H1 (cell line): ENCODE data around the gene REXO5. TPM values are rescaled to one million over a fixed set of nuclear protein-coding genes. Genes with fewer than 3 reads are reported as not detected.

ENCODE experiments used
- CTCF ChIA-PET: fragments of 300-600 bp; sonication (Branson Sonifier 250); formaldehyde crosslinking; loops from one replicate; lab custom pipeline; 2021; ENCODE audit not compliant: partially characterized antibody; lab: Charles Lee
- POLR2A ChIA-PET: fragments of 300-600 bp; sonication (Branson Sonifier 250); formaldehyde crosslinking; loops from one replicate; lab custom pipeline; 2021; ENCODE audit warnings: inconsistent platforms; ENCODE audit not compliant: partially characterized antibody; lab: Charles Lee
- DNase-seq, 2 experiments: peaks; one replicate each; pipeline versions ENCODE4 v3.0.0 to v3.0.0-alpha.2; 2010 to 2022; ENCODE audit warnings: low spot score in 2 of 2, low read depth in 1 of 2, mixed read lengths in 1 of 2
- FAIRE-seq: peaks from 2 replicates; lab custom pipeline; 2011; peaks lifted over from hg19 to GRCh38; lab: Jason Lieb, UNC
- H2AFZ ChIP-seq: 2 replicates; pipeline ENCODE4 v1.8.1; 2012; ENCODE audit warnings: low read length, inconsistent platforms
- H2AK5ac ChIP-seq: 2 replicates; pipeline ENCODE4 v1.6.1; 2013; ENCODE audit warnings: low read depth, low read length
- H2BK120ac ChIP-seq: replicated peaks from 2 replicates; pipeline ENCODE3; 2013; ENCODE audit warnings: low read depth, low read length, inconsistent platforms
- H2BK12ac ChIP-seq: 2 replicates; pipeline ENCODE4 v1.6.1; 2013; ENCODE audit warnings: low read depth, low read length
- H2BK15ac ChIP-seq: 2 replicates; pipeline ENCODE4 v1.6.1; 2013; ENCODE audit warnings: low read length
- H2BK20ac ChIP-seq: 2 replicates; pipeline ENCODE4 v1.6.1; 2013; ENCODE audit warnings: low read length
- H2BK5ac ChIP-seq: 2 replicates; pipeline ENCODE4 v1.6.1; 2013; ENCODE audit warnings: low read depth, low read length
- H3K14ac ChIP-seq: 2 replicates; pipeline ENCODE4 v1.6.1; 2013; ENCODE audit warnings: inconsistent platforms; ENCODE audit not compliant: insufficient read length
- H3K18ac ChIP-seq: 2 replicates; pipeline ENCODE4 v1.6.1; 2013; ENCODE audit warnings: low read length; ENCODE audit errors: extremely low read depth
- H3K23ac ChIP-seq: 2 replicates; pipeline ENCODE4 v1.6.1; 2013; ENCODE audit warnings: inconsistent platforms; ENCODE audit not compliant: insufficient read length
- H3K23me2 ChIP-seq: 2 replicates; pipeline ENCODE4 v1.6.1; 2013; ENCODE audit warnings: low read depth, low read length
- H3K27ac ChIP-seq: 2 replicates; pipeline ENCODE4 v1.6.1; 2011; ENCODE audit warnings: low read depth, low read length, inconsistent platforms
- H3K27me3 ChIP-seq, 4 experiments: replicated peaks in 1 of 4; 1 replicate in 1 of 4; 2 replicates in 3 of 4; pipeline versions ENCODE4 v1.6.1 to v1.8.1; 2011 to 2013; ENCODE audit warnings: low read length in 3 of 4, mild to moderate bottlenecking in 3 of 4, inconsistent platforms in 2 of 4, mixed read lengths in 2 of 4, moderate library complexity in 1 of 4; ENCODE audit not compliant: control insufficient read depth in 3 of 4, insufficient read depth in 3 of 4; ENCODE audit errors: extremely low read depth in 1 of 4
- H3K36me3 ChIP-seq, 4 experiments: 2 replicates each; pipeline versions ENCODE4 v1.6.1 to v1.8.1; 2011 to 2013; ENCODE audit warnings: mild to moderate bottlenecking in 4 of 4, low read length in 3 of 4, moderate library complexity in 2 of 4, control low read depth in 1 of 4, inconsistent platforms in 1 of 4; ENCODE audit not compliant: insufficient read depth in 4 of 4, control insufficient read depth in 2 of 4
- H3K4ac ChIP-seq: replicated peaks from 2 replicates; pipeline ENCODE3; 2013; ENCODE audit warnings: low read length, low read depth, mixed read lengths, inconsistent platforms; ENCODE audit not compliant: insufficient read length
- H3K4me1 ChIP-seq, 4 experiments: replicated peaks in 1 of 4; 1 replicate in 1 of 4; 2 replicates in 3 of 4; pipeline versions ENCODE4 v1.6.1 to v1.8.1; 2011 to 2013; ENCODE audit warnings: low read length in 3 of 4, inconsistent platforms in 2 of 4, mixed read lengths in 1 of 4; ENCODE audit not compliant: insufficient read depth in 4 of 4, control insufficient read depth in 3 of 4
- H3K4me2 ChIP-seq, 2 experiments: 2 replicates each; pipeline versions ENCODE4 v1.6.1 to v1.8.1; 2011 to 2013; ENCODE audit warnings: low read depth in 2 of 2, low read length in 2 of 2, control low read depth in 1 of 2, inconsistent platforms in 1 of 2, mild to moderate bottlenecking in 1 of 2; ENCODE audit not compliant: insufficient read depth in 1 of 2
- H3K4me3 ChIP-seq, 4 experiments: fragments of 200-600, 300-600 bp in 1 of 4; sonication (generic), shearing (Covaris generic), sonication (Bioruptor Twin) in 1 of 4; 2 replicates each; pipeline versions ENCODE4 v1.5.1 to v1.8.1; 2011 to 2016; ENCODE audit warnings: low read length in 4 of 4, low read depth in 3 of 4, control low read depth in 2 of 4, inconsistent platforms in 2 of 4, mild to moderate bottlenecking in 2 of 4, mixed read lengths in 1 of 4, moderate library complexity in 1 of 4; ENCODE audit not compliant: insufficient read depth in 2 of 4; ENCODE audit errors: extremely low read depth in 1 of 4
- H3K56ac ChIP-seq: replicated peaks from 2 replicates; pipeline ENCODE3; 2013; ENCODE audit warnings: low read depth, mild to moderate bottlenecking, mixed read lengths, low read length, inconsistent platforms; ENCODE audit not compliant: insufficient read length
- H3K79me1 ChIP-seq: 2 replicates; pipeline ENCODE4 v1.6.1; 2013; ENCODE audit warnings: low read depth, low read length, control low read depth
- H3K79me2 ChIP-seq, 2 experiments: 2 replicates each; pipeline versions ENCODE4 v1.6.1 to v1.8.1; 2012 to 2013; ENCODE audit warnings: low read length in 2 of 2, mild to moderate bottlenecking in 2 of 2, inconsistent platforms in 1 of 2; ENCODE audit not compliant: insufficient read depth in 2 of 2, control insufficient read depth in 1 of 2
- H3K9ac ChIP-seq, 4 experiments: replicated peaks in 1 of 4; 1 replicate in 1 of 4; 2 replicates in 3 of 4; pipeline versions ENCODE4 v1.6.1 to v1.8.1; 2011 to 2013; ENCODE audit warnings: low read depth in 3 of 4, low read length in 3 of 4, control low read depth in 2 of 4, mild to moderate bottlenecking in 2 of 4, moderate library complexity in 2 of 4, inconsistent platforms in 1 of 4; ENCODE audit errors: extremely low read depth in 1 of 4
- H3K9me3 ChIP-seq, 2 experiments: 2 replicates each; pipeline versions ENCODE4 v1.6.1 to v1.8.1; 2012 to 2013; ENCODE audit warnings: mild to moderate bottlenecking in 2 of 2, moderate library complexity in 2 of 2, control low read depth in 1 of 2, inconsistent platforms in 1 of 2, low read depth in 1 of 2, low read length in 1 of 2, mixed read lengths in 1 of 2; ENCODE audit not compliant: insufficient read depth in 2 of 2
- H4K20me1 ChIP-seq, 2 experiments: replicated peaks in 1 of 2; 2 replicates each; pipeline versions ENCODE3 to v1.8.1; 2011 to 2013; ENCODE audit warnings: inconsistent platforms in 2 of 2, low read length in 2 of 2, mild to moderate bottlenecking in 1 of 2; ENCODE audit not compliant: insufficient read depth in 2 of 2, control insufficient read depth in 1 of 2
- H4K5ac ChIP-seq: 2 replicates; pipeline ENCODE4 v1.6.1; 2013; ENCODE audit warnings: low read length, low read depth, mixed read lengths, inconsistent platforms; ENCODE audit not compliant: insufficient read length
- H4K8ac ChIP-seq: 2 replicates; pipeline ENCODE4 v1.8.0; 2013; ENCODE audit warnings: mild to moderate bottlenecking, moderate library complexity, low read length, inconsistent platforms; ENCODE audit not compliant: insufficient read depth; ENCODE audit errors: extremely low read depth
- H4K91ac ChIP-seq: replicated peaks from 2 replicates; pipeline ENCODE3; 2013; ENCODE audit warnings: low read length, mixed read lengths, inconsistent platforms; ENCODE audit not compliant: insufficient read length
- ASH2L ChIP-seq: fragments of 200-600, 300-600 bp; sonication (generic); IDR thresholded peaks from one replicate; pipeline ENCODE4 v1.7.1; 2017; ENCODE audit warnings: low read length
- BCL11A ChIP-seq, 2 experiments: IDR thresholded peaks; one replicate each; pipeline ENCODE4 v1.6.1; 2011; ENCODE audit warnings: low read depth in 2 of 2, low read length in 2 of 2, mild to moderate bottlenecking in 2 of 2
- CBX8 ChIP-seq: fragments of 300-800, 300-1000 bp; sonication (generic); IDR thresholded peaks from 2 replicates; pipeline ENCODE4 v1.7.1; 2016; ENCODE audit warnings: low read depth, low read length, borderline replicate concordance
- CEBPB ChIP-seq: IDR thresholded peaks from 2 replicates; pipeline ENCODE4 v1.6.1; 2012; ENCODE audit warnings: low read depth, low read length
- GTF2F1 ChIP-seq: IDR thresholded peaks from 2 replicates; pipeline ENCODE4 v1.6.1; 2012; ENCODE audit warnings: low read depth, low read length, improper control_type of control experiment, borderline replicate concordance
- POLR2A ChIP-seq, 2 experiments: IDR thresholded peaks; 1 replicate in 1 of 2; 2 replicates in 1 of 2; pipeline ENCODE4 v1.6.1; 2011; ENCODE audit warnings: low read depth in 2 of 2, low read length in 2 of 2, mild to moderate bottlenecking in 2 of 2; ENCODE audit errors: control extremely low read depth in 1 of 2
- RNF2 ChIP-seq: fragments of 200-900, 300-1000 bp; sonication (generic); IDR thresholded peaks from 2 replicates; pipeline ENCODE4 v1.7.1; 2016; ENCODE audit warnings: borderline replicate concordance, low read depth, mild to moderate bottlenecking, antibody characterized with exemption, low read length; ENCODE audit not compliant: poor library complexity, severe bottlenecking; ENCODE audit errors: missing control alignments
- SIX5 ChIP-seq: IDR thresholded peaks from 2 replicates; pipeline ENCODE4 v1.6.1; 2011; ENCODE audit warnings: mild to moderate bottlenecking, low read depth, low read length
- TAF7 ChIP-seq: optimal IDR thresholded peaks from 2 replicates; pipeline ENCODE3; 2011; ENCODE audit warnings: low read depth, mild to moderate bottlenecking, inconsistent platforms, low read length, moderate library complexity, borderline replicate concordance
- TEAD4 ChIP-seq: IDR thresholded peaks from 2 replicates; pipeline ENCODE4 v1.6.1; 2012; ENCODE audit warnings: low read depth, low read length, inconsistent platforms, mixed read lengths
- WGBS, 2 experiments: shearing (Covaris generic) in 1 of 2; methylation state at CpG; one replicate each; pipeline versions ENCODE4 v1.1.6 to v1.1.7; 2013 to 2015; ENCODE audit warnings: low lambda C conversion rate in 2 of 2, mixed read lengths in 2 of 2, inconsistent platforms in 1 of 2, low coverage in 1 of 2, missing lambda C conversion rate in 1 of 2; ENCODE audit not compliant: insufficient replicate concordance in 2 of 2, insufficient coverage in 1 of 2, insufficient read length in 1 of 2; ENCODE audit errors: extremely low coverage in 1 of 2, missing lambda C conversion rate in 1 of 2; 5-methylcytosine and 5-hydroxymethylcytosine counted together
- polyA plus RNA-seq, 7 experiments: library from polyadenylated mRNA; depleted of rRNA in 3 of 7; stranded (reverse) in 5 of 7; unstranded in 2 of 7; fragments of >200 nt in 5 of 7; fragments of 200-250 nt in 2 of 7; gene quantifications; 1 replicate in 5 of 7; 2 replicates in 1 of 7; 4 replicates in 1 of 7; pipeline versions ENCODE4 v1.2.1 to v1.2.3, GENCODE V29; 2011 to 2013; ENCODE audit warnings: missing spikeins in 2 of 7, mixed read lengths in 2 of 7
- total RNA-seq: library from RNA; stranded (reverse); fragmentation: NEBNext Ultra II Directional; extraction: Animal tissue kit (Norgen Biotek cat#: 25700); gene quantifications from 2 replicates; pipeline ENCODE4 v1.2.1, GENCODE V29; 2021

The REXO5 gene
- total and polyA plus RNA-seq, 2 of the 8 experiments (the other 6 are each of a cell fraction or from before 2014, with no cell fraction given): 2.4 to 8.9 TPM

DNA sequence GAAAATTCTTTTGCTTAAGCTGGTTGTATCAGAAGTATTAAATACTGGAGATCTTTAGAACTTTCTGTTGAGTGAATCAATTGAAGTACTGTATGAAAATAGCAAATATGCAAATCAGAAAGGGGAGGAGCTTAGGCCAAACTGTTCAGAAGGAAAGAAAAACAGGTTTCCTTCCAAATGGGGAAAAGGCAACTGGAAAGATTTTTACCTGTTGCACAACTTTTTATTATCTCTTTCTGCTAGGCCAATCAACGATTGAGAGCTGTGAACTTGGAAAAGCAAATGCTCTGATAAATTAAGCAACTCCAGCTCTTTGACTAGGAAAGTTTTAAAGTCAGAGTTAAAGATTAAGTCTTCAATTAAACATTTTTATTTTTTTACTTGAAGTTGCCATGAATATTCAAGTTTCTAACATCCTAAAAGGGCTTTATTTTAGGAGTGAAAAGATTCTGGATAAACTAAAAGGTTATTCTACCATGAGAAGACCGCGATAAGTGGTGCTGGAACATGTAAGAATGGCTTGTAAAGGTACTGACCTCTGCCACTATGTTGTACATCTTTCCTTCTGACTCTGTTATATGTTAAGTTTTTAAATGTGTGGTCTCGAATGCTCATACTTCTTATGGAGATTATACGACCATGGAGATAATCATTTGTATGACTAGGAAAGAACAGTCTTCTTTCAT, 77.4 kb downstream of the REXO5 start:
- CTCF ChIA-PET: interaction anchor here (1.3 kb wide), 1 partner anchor 34 kb away, joined by 3 read pairs; no protein-coding TSS in a partner anchor
- Histone ChIP-seq H3K56ac (no peak overlapping the region), H3K27ac (no peak overlapping the region), H4K91ac (no peak overlapping the region), H3K18ac (no peak overlapping the region), H2BK5ac (no peak overlapping the region), H3K9ac (no peak overlapping the region), H2BK120ac (no peak overlapping the region), H3K4me2 (no peak overlapping the region), H2BK20ac (no peak overlapping the region), H3K14ac (no peak overlapping the region), H3K23me2 (no peaks in the 10 kb centered on the region), H3K4me1 (peaks cover 0 to 4% (median 2%) of the 10 kb centered on the region in 4 experiments; a peak in 2 of 7 replicates), H3K36me3 (no peaks in the 10 kb centered on the region), H3K79me2 (peaks cover 6 to 78% of the 10 kb centered on the region in 2 experiments; a peak in 3 of 4 replicates), H2BK12ac (no peak overlapping the region), H2AFZ (no peak overlapping the region), H4K20me1 (no peaks in the 10 kb centered on the region), H3K4me3 (no peak overlapping the region), H4K8ac (no peak overlapping the region), H4K5ac (no peak overlapping the region), H2BK15ac (no peak overlapping the region), H3K4ac (no peak overlapping the region), H3K9me3 (no peaks in the 10 kb centered on the region), H3K79me1 (peaks cover 7% of the 10 kb centered on the region; the same call in 1 of the 2 replicates), H3K27me3 (no peaks in the 10 kb centered on the region), H3K23ac (no peak overlapping the region), H2AK5ac (no peak overlapping the region)
- FAIRE-seq (no peak), DNase-seq (no peak)
- WGBS, 2 experiments: 89% methylated on average over 5 of the region's 5 CpGs; no CpG with 5 or more reads in 1 of the 2 experiments
- POLR2A ChIA-PET: interaction anchor here (1.1 to 2.4 kb wide), 2 partner anchors 10 to 16 kb away, joined by 3 to 5 read pairs; no protein-coding TSS in a partner anchor
- TF ChIP-seq TEAD4: no peak
- no peak for TF ChIP-seq GTF2F1
- no peak for TF ChIP-seq BCL11A (IDR thresholded peaks at IDR 0.05; ENCODE audit: low read depth in 2 of 2, low read length in 2 of 2)
- no peak for TF ChIP-seq ASH2L
- no peak for TF ChIP-seq SIX5
- no peak for TF ChIP-seq CBX8
- TF ChIP-seq POLR2A (IDR thresholded peaks at IDR 0.05; ENCODE audit: control extremely low read depth in 1 of 2, low read depth in 2 of 2, low read length in 2 of 2): no peak
- TF ChIP-seq CEBPB: no peak
- no peak for TF ChIP-seq RNF2
- no peak for TF ChIP-seq TAF7
